Progenitor cell of endocrine pancreas (in vitro differentiated cells): Measurements from ENCODE around the gene ESR2. TPM values are rescaled to one million over a fixed set of nuclear protein-coding genes. Genes with fewer than 3 reads are reported as not detected.

Experiments
- DNase-seq: peaks from one replicate; pipeline ENCODE4 v3.0.0; 2021; ENCODE audit warnings: low spot score; ENCODE audit not compliant: unreplicated experiment
- H3K27ac Mint-ChIP-seq: 2 replicates; pipeline ENCODE4 v1.8.0; 2021; ENCODE audit warnings: mild to moderate bottlenecking, moderate library complexity, mixed read lengths
- H3K27me3 Mint-ChIP-seq: 2 replicates; pipeline ENCODE4 v1.8.0; 2021; ENCODE audit warnings: mixed read lengths
- H3K36me3 Mint-ChIP-seq: 2 replicates; pipeline ENCODE4 v1.8.0; 2022; ENCODE audit warnings: mixed read lengths; ENCODE audit not compliant: insufficient read depth
- H3K4me1 Mint-ChIP-seq: 2 replicates; pipeline ENCODE4 v1.8.0; 2021; ENCODE audit warnings: low read depth, mixed read lengths
- H3K4me3 Mint-ChIP-seq: 2 replicates; pipeline ENCODE4 v1.8.0; 2021; ENCODE audit warnings: low read depth, mild to moderate bottlenecking, moderate library complexity, mixed read lengths
- H3K9me3 Mint-ChIP-seq: 2 replicates; pipeline ENCODE4 v1.8.0; 2021; ENCODE audit warnings: low read depth, mixed read lengths
- CTCF ChIP-seq: fragments of 200-600 bp; sonication (generic); IDR thresholded peaks from one replicate; pipeline ENCODE4 v1.5.0; 2021; ENCODE audit warnings: antibody characterized with exemption, mild to moderate bottlenecking; ENCODE audit not compliant: unreplicated experiment
- long read RNA-seq: library from polyadenylated mRNA; unstranded; transcript quantifications from one replicate; pipeline ENCODE4 v2.0.0, GENCODE V29; 2020
- total RNA-seq: library from RNA; stranded (reverse); gene quantifications from 2 replicates; pipeline ENCODE4 v1.2.1, GENCODE V29; 2021

Gene ESR2
- total RNA-seq, result 0.29 and 0.51 TPM in 2 replicates
- long read RNA-seq, partial matches to known transcripts, result 0 of 4 reads
- long read RNA-seq, other reads (novel, unspliced or antisense), result 4 of 4 reads

- no peaks in the 10 kb centered on the region for H3K36me3 Mint-ChIP-seq
- peak within 1 kb of the TSS; percentile 67 for H3K4me3 Mint-ChIP-seq
- peak; percentile 34 for TF ChIP-seq CTCF
- no peaks in the 10 kb centered on the region for H3K9me3 Mint-ChIP-seq
- peaks cover 66% of the 10 kb centered on the region for H3K27me3 Mint-ChIP-seq
- H3K4me1 Mint-ChIP-seq, result peaks cover 5% of the 10 kb centered on the region
- DNase-seq, result peak; percentile 42
- H3K27ac Mint-ChIP-seq, result no peak within 1 kb of the TSS
Observed at GRCh38 chr14:64293976-64294671, at the start of gene ESR2. TSS of gene ESR2 (minus strand) at chr14:64294371. CDS start at chr14:64282985, 11,386 bp downstream.

- Mint-ChIP-seq H3K9me3 (peaks cover 7% of the 10 kb centered on the region), H3K27ac (peak overlapping the region; percentile 70), H3K4me3 (peak overlapping the region; percentile 46), H3K27me3 (no peaks in the 10 kb centered on the region), H3K4me1 (peaks cover 9% of the 10 kb centered on the region), H3K36me3 (peaks cover 4% of the 10 kb centered on the region)
- no peak for TF ChIP-seq CTCF
- DNase-seq, result no peak
Observed at GRCh38 chr14:64340560-64341196, 46.5 kb upstream of the ESR2 start.

- H3K27ac Mint-ChIP-seq, result peak overlapping the region; percentile 98
- peak overlapping the region; percentile 91 for H3K4me3 Mint-ChIP-seq
Observed at GRCh38 chr14:64338616-64339316, 44.6 kb upstream of the ESR2 start.

GRCh38 chr14:64337888-64338615, 43.9 kb upstream of the ESR2 start:
- H3K4me1 Mint-ChIP-seq, result peaks cover 12% of the 10 kb centered on the region
- H3K36me3 Mint-ChIP-seq, result peaks cover 4% of the 10 kb centered on the region
- peaks cover 7% of the 10 kb centered on the region for H3K9me3 Mint-ChIP-seq
- peak overlapping the region; percentile 91 for H3K4me3 Mint-ChIP-seq
- peak; percentile 69 for DNase-seq
- peak overlapping the region; percentile 97 for H3K27ac Mint-ChIP-seq
- TF ChIP-seq CTCF, result no peak
- no peaks in the 10 kb centered on the region for H3K27me3 Mint-ChIP-seq

More at GRCh38 chr14:64338616-64339316, 44.6 kb upstream of the ESR2 start:
- TF ChIP-seq CTCF, result no peak
- Mint-ChIP-seq H3K36me3 (peaks cover 4% of the 10 kb centered on the region), H3K9me3 (peaks cover 7% of the 10 kb centered on the region), H3K4me1 (peaks cover 12% of the 10 kb centered on the region), H3K27me3 (no peaks in the 10 kb centered on the region)
- peak; percentile 82 for DNase-seq
